GM19463 (cell line): Measurements from ENCODE around the gene HMG20B.
"Not testable (repeated sequence)": the region's sequence is repeated elsewhere in the genome, so short reads cannot be mapped to it uniquely, and the experiment has no call there.

Experiments used
- ATAC-seq: cut with Tn5 transposase; IDR thresholded peaks from one replicate; pipeline ENCODE4 v1.9.1; 2021; ENCODE audit warnings: mild to moderate bottlenecking, moderate library complexity; ENCODE audit not compliant: unreplicated experiment

Gene HMG20B

DNA sequence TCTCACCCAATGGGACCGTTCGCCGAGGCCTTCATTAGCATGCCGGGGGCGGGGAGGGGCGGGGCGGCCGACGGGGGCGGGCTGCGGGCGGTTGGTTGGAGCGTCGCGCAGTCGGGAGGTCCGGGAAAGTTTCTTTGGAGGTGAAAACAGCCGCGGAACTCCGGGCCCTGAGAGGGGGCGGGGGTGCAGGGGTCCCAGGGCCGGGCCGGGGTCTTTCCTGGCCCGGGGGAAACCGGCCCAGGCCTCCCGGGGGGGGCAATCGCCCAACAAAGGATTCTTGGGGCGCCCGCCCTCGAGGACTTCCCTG is at the start of gene HMG20B:
Gene HMG20B (plus strand): TSS at position 90 of the 307 bp plus-strand sequence. CDS start 366 bp downstream, outside the sequence.
- no peak for ATAC-seq

DNA sequence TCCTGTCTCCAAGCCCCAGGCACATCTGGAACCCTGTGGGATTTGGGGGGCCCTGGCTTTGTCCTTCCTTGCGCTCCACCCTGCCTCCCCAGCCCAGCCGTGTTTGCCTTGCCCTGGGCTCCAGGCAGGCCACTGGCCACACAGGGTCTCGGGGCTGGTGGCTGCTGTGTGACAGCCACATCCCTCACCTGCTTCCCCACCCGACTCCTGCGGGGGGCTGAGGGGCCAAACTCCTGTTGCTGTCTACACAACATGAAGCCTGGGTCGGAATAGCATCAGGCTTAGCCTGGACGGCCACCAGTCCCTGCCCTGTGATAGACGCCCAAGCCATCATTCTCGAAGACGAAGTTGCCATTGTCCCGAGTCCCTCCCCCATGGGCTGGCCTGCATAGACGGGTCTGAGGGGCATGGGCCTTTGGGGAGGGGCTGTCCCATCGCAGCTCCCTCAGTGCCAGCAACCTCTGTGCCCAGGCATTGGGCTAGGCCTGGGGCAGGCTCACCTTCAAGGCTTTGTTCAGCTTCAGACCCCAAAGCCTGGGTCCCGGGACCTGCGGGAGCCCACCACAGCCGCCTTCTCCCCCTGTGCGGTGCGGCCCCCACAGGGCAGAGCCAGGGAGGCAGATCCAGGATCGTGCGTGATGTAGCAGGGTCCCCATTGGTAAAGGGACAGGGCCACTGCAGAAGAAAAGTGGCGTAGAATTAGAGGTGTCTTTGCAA is 49.2 kb upstream of the HMG20B start:
- no peak for ATAC-seq

DNA sequence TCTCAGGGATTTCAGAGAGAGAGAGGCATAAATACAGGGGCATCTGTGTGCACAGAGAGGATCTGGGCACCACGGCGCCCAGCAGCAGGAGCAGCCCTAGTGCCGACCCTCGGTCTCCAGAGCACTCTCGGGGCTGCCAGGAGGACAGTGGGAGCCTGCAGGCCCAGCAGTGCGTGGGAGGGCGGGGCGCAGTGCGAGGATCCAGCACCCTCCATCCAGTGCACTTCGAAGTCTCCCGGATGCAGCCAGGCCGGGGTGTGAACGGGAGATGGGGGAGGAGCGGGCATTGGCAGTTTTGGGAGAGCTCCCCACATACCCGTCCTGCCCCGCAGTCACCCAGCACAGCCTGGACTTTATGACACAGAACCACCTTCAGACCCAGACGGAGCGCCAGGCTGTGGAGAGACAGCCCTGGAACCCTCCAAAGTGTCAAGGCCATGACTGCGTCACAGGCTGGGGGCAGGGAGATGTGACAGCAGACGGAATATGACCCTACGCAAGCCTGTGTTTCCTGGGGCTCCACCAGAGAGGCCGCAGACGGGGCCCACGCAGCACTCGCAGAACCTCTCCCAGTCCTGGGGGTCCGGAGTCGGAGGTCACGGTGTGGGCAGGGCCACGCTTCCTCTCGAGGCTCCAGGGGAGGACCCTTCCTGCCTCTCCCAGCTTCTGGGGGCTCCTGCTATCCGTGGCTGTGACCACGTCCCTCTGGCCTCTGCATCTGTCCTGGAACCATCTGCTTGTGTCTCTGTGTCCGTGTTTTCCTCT is 48.5 kb upstream of the HMG20B start:
- no peak for ATAC-seq

DNA sequence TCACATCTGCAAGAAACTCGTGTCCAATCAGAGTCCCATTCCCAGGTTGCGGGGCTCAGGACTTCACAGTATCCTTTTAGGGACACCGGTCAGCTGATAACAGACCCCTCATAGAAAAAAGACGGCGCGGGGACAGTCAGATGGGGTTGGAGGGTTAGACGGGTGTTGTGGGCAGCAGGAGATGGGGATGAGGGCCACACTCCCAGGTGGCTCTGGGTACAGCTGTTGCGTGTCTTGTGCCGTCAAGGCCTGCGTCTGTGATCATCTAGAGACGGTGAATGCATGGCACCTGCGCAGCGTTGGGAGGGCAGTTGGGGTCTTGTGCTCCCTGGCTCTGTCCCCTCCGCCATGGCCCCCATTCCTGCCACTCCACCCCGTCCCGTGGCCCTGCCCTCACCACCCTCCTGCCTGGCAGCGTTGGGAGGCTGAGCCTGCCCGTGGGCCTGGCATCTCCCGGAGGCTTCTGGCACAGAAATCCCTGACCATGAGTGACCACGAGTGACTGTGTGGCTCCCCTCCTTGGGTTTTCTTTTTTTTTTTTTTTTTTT is 47.8 kb upstream of the HMG20B start:
- no peak for ATAC-seq

DNA sequence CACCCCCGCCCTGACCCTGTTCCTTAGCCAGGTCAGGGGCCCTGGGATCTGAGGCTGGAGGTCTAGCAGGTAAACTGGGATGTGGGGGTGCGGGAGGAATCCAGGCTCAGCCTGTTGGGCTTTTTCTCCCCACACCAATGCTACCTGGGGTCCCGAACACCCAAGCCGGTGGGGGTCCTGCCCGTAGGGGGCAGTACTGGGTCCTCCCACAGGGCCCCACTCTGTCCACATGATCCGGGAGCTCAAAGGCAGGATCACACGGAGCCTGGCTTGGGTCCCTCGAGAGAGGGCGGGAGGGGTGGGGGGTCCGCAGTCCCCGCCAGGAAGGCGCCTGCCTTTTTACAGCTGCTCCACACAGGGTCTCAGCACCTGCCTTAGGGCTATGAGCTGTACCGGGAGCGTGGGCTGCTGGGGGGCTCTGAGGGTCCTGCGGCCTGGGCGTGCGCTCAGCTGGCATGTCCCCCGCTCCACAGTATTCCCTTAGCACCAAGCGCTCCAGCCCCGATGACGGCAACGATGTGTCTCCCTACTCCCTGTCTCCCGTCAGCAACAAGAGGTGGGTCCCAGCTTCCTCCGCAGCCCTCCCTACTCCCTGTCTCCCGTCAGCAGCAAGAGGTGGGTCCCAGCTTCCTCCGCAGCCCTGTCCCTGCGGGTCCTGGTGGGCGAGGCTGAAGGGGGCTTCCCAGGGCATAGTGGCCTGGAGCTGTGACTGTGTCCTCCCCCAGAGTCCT is 46.1 kb upstream of the HMG20B start:
- ATAC-seq, result no peak

DNA sequence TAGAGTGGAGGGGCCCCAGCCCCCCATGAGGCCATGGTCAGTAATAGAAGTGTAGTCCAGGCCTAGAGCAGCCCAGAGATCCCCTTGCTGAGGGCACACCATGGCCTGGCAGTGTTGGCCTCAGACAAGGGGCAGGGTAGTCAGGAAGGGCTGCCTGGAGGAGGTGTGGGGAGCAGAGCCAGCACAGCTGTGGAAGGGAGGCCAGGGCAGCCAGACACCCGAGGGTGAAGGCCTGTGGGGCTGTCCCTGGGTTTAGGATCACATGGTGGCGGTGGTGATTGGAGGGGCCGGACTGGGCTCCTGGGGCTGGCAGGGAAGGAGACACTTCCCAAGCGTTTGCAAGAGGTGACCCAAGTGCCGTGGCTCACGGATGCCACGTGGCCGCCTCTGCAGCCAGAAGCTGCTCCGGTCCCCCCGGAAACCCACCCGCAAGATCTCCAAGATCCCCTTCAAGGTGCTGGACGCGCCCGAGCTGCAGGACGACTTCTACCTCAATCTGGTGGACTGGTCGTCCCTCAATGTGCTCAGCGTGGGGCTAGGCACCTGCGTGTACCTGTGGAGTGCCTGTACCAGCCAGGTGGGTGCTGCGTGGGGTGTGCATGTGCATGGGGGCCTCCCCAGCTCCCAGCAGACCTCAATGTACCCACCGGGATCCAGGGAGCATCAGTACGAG is 45.4 kb upstream of the HMG20B start:
- no peak for ATAC-seq

DNA sequence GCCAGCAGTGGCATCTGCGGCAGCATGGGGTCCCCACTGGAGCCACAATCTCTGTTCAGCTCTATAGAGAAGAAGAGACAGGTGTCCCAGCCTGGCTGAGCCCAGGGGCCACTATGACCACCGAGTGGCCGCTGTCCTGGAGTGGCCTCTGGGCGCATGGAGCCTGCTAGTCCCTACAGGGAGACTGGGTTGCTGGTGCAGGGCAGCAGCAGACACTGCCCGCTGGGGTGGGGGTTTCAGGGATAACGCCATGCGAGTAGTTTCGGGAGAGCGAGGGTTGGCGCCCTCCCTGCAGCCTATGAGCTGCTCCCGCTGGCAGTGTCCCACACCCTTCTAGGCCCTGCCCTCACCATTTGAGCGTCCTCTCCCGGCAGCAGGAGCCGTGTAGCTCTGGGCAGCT is 44.7 kb upstream of the HMG20B start:
- ATAC-seq, result no peak

DNA sequence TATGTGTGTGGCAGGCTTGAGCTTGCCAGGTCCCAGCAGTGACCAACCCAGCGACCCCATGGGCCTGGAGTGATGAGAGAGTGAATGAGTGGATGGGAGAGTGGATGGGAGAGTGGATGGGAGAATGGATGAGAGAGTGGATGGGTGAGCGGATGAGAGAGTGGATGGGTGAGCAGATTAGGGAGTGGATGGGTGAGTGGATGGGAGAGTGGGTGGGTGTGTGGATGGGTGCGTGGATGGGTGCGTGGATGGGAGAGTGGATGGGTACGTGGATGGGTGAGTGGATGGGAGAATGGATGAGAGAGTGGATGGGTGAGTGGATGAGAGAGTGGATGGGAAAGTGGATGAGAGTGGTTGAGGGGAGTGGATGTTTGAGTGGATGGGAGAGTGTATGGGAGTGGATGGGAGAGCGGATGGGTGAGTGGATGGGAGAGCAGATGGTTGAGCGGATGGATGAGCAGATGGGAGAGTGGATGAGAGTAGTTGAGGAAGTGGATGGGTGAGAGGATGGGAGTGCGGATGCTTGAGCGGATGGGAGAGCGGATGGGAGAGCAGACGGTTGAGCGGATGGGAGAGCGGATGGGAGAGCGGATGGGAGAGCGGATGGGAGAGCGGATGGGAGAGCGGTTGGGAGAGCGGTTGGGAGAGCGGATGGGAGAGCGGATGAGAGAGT is 44.1 kb upstream of the HMG20B start:
- no peak for ATAC-seq

DNA sequence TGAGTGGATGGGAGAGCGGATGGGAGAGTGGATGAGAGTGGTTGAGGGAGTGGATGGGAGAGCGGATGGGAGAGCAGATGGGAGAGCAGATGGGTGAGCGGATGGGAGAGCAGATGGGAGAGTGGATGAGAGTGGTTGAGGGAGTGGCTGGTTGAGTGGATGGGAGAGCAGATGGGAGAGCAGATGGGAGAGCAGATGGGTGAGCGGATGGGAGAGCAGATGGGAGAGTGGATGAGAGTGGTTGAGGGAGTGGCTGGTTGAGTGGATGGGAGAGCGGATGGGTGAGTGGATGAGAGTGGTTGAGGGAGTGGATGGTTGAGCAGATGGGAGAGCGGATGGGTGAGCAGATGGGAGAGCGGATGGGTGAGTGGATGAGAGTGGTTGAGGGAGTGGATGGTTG is 43.4 kb upstream of the HMG20B start:
- ATAC-seq, result not testable (repeated sequence)

DNA sequence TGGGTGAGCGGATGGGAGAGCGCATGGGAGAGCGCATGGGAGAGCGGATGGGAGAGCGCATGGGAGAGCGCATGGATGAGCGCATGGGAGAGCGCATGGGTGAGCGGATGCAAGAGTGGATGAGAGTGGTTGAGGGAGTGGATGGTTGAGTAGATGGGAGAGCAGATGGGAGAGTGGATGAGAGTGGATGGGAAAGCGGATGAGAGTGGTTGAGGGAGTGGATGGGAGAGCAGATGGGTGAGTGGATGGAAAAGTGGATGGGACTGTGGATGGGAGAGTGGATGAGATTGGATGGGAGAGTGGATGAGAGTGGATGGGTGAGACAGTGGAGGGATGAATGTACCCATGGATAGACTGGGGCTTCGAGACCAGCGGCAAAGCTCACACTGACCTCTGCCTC is 42.4 kb upstream of the HMG20B start:
- ATAC-seq, result no peak

DNA sequence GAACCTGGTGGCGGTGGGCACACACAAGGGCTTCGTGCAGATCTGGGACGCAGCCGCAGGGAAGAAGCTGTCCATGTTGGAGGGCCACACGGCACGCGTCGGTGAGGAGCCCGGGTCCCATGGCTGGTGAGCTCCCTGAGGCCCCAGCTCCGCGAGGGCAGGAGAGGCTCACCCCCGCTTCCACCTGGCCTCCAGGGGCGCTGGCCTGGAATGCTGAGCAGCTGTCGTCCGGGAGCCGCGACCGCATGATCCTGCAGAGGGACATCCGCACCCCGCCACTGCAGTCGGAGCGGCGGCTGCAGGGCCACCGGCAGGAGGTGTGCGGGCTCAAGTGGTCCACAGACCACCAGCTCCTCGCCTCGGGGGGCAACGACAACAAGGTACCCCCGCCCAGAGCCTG is 41.0 kb upstream of the HMG20B start:
- ATAC-seq, result no peak

DNA sequence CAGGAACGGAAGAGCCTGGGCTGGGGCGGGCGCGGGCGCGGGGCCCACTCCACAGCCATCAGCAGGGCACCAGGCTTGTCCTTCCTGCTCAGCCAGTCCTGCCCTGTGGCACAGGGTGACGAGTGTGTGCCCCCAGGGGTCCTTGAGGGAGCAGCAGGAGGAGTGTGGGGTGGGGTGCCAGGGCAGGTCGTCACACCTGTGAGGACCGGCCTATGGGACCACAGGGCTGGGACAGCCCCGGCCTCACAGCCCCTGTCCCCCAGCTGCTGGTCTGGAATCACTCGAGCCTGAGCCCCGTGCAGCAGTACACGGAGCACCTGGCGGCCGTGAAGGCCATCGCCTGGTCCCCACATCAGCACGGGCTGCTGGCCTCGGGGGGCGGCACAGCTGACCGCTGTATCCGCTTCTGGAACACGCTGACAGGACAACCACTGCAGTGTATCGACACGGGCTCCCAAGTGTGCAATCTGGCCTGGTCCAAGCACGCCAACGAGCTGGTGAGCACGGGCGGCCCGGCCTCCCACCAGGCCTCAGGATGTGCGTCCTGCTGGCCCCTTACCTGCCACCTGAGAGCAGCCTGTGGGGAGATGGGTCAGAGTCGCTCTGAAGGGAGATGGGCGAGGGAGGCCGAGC is 40.5 kb upstream of the HMG20B start:
- no peak for ATAC-seq

DNA sequence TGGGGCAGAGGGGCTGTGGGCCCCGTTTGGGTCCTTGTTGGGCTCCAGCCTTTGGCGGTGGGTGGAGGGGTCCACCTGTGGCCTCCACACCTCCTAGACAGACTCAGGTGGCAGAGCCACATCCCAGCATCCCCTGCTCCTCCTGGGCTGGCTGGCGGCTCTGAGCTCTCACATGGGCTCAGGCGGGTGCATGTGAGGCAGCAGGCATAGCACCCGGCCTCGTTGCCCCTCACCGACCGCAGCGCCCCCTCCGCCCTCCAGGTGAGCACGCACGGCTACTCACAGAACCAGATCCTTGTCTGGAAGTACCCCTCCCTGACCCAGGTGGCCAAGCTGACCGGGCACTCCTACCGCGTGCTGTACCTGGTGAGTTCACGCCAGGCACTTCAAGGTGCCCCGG is 39.7 kb upstream of the HMG20B start:
- no peak for ATAC-seq

DNA sequence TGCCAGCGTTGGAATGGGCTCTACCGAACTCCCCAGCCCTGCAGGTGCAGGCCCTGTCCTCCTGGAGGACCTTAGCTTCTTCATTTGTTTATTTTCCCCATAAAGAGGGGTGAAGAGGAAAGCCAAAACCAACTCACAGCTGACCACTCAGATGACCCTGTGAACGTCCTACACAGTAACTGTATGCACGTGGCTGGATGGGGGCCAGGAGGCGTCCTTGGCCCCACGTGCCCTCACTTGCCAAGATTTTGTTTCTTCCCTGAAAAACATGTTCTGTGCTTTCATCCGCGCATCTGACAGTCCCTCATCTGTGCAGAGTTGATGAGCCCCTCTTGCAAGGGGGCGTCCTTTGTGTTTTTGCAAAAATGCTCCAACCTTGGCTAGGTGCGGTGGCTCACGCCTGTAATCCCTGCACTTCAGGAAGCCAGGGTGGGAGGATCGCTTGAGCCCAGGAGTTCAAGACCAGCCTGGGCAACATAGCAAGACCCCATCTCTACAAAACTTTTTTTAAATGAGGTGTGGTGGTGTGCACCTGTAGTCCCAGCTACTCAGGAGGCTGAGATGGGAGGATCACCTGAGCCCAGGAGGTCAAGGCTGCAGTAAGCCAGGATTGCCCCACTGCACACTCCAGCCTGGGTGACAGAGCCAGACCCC is 39.1 kb upstream of the HMG20B start:
- ATAC-seq, result no peak

DNA sequence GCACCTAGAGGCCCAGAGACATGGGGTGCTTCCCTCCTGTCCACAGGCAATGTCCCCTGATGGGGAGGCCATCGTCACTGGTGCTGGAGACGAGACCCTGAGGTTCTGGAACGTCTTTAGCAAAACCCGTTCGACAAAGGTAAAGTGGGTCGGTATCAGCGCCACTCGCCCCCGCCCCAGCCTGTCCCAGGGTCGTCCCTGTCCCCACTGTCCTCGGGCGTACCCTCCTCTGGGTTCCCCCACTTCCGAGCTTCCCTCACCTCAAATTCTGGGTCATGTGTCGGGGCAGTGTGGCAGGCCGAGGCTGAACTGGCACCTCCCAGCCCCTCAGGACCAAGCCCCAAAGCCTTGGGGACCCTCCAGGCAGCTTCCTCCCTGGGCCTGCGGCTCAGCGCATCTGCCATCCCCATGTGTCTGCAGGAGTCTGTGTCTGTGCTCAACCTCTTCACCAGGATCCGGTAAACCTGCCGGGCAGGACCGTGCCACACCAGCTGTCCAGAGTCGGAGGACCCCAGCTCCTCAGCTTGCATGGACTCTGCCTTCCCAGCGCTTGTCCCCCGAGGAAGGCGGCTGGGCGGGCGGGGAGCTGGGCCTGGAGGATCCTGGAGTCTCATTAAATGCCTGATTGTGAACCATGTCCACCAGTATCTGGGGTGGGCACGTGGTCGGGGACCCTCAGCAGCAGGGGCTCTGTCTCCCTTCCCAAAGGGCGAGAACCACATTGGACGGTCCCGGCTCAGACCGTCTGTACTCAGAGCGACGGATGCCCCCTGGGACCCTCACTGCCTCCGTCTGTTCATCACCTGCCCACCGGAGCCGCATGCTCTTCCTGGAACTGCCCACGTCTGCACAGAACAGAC is 38.1 kb upstream of the HMG20B start:
- no peak for ATAC-seq

DNA sequence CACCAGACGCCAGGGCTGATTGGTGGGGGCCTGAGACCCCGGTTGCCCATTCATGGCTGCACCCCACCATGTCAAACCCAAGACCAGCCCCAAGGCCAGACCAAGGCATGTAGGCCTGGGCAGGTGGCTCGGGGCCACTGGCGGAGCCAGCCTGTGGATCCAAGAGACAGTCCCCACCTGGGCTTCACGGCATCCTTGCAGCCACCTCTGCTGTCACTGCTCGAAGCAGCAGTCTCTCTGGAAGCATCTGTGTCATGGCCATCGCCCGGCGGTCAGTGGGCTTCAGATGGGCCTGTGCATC is 37.6 kb upstream of the HMG20B start:
- ATAC-seq, result no peak

DNA sequence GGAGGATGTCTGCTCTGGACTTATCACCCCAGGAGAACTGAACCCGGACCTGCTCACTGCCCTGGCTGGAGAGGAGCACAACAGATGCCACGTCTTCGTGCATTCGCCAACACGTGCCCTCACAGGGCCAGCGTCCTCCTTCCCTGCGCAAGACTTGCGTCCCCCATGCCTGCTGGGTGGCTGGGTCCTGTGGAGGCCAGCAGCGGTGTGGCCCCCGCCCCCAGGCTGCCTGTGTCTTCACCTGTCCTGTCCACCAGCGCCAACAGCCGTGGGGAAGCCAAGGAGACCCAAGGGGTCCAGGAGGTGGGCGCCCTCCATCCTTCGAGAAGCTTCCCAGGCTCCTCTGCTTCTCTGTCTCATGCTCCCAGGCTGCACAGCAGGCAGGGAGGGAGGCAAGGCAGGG is 37.2 kb upstream of the HMG20B start:
- no peak for ATAC-seq

DNA sequence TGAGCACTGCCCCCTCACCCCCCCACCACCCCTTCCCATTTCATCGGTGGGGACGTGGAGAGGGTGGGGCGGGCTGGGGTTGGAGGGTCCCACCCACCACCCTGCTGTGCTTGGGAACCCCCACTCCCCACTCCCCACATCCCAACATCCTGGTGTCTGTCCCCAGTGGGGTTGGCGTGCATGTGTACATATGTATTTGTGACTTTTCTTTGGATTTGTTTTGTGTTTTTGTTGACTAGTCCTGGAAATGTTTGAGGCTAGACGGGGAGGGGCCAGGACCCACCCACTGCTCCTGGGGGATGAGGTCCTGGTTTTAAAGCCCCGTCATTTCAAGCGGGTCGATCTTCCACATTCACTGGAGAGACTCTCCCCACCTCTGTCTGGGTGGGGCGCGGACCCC is 36.8 kb upstream of the HMG20B start:
- no peak for ATAC-seq
